Smooth muscle cell (in vitro differentiated cells): Measurements from ENCODE around the gene NABP2. TPM values are rescaled to one million over a fixed set of nuclear protein-coding genes. Genes with fewer than 3 reads are reported as not detected.

Source experiments
- DNase-seq: peaks from one replicate; lab custom pipeline; 2025; ENCODE audit not compliant: unreplicated experiment; lab: John Stamatoyannopoulos, UW
- H2AFZ ChIP-seq: fragments of 200-600 bp; sonication (generic); 2 replicates; pipeline ENCODE4 v1.6.0; 2016; ENCODE audit warnings: antibody characterized with exemption, low read depth, mild to moderate bottlenecking
- H3F3A ChIP-seq: fragments of 200-600 bp; sonication (generic); 2 replicates; pipeline ENCODE4 v1.6.0; 2017; ENCODE audit warnings: antibody characterized with exemption, low read depth
- H3K27ac ChIP-seq: fragments of 200-600 bp; sonication (generic); 2 replicates; pipeline ENCODE4 v1.5.1; 2016; ENCODE audit warnings: low read depth, mild to moderate bottlenecking
- H3K27me3 ChIP-seq: fragments of 200-600 bp; sonication (generic); 2 replicates; pipeline ENCODE4 v1.6.1; 2016; ENCODE audit warnings: low read depth, mild to moderate bottlenecking
- H3K36me3 ChIP-seq: fragments of 200-600 bp; sonication (generic); 2 replicates; pipeline ENCODE4 v1.5.1; 2016; ENCODE audit warnings: low read depth
- H3K4me1 ChIP-seq: fragments of 200-600 bp; sonication (generic); 2 replicates; pipeline ENCODE4 v1.5.1; 2016; ENCODE audit warnings: low read depth
- H3K4me2 ChIP-seq: fragments of 200-600 bp; sonication (generic); 2 replicates; pipeline ENCODE4 v1.6.0; 2016; ENCODE audit warnings: mild to moderate bottlenecking
- H3K4me3 ChIP-seq: fragments of 200-600 bp; sonication (generic); 2 replicates; pipeline ENCODE4 v1.5.1; 2016; ENCODE audit warnings: mild to moderate bottlenecking
- H3K79me2 ChIP-seq: fragments of 200-600 bp; sonication (generic); 2 replicates; pipeline ENCODE4 v1.6.0; 2016; ENCODE audit warnings: low read depth, mild to moderate bottlenecking
- H3K9ac ChIP-seq: fragments of 200-600 bp; sonication (generic); 2 replicates; pipeline ENCODE4 v1.6.0; 2016; ENCODE audit warnings: low read depth
- H3K9me3 ChIP-seq: fragments of 200-600 bp; sonication (generic); replicated peaks from 2 replicates; pipeline ENCODE4 v1.5.1; 2016; ENCODE audit warnings: low read depth
- H4K20me1 ChIP-seq: fragments of 200-600 bp; sonication (generic); 2 replicates; pipeline ENCODE4 v1.6.0; 2016; ENCODE audit warnings: low read depth
- CTCF ChIP-seq: fragments of 200-600 bp; sonication (generic); IDR thresholded peaks from 2 replicates; pipeline ENCODE4 v1.5.1; 2017; ENCODE audit warnings: borderline replicate concordance, mild to moderate bottlenecking, antibody characterized with exemption; ENCODE audit not compliant: insufficient read depth, poor library complexity, severe bottlenecking
- WGBS: methylation state at CpG from one replicate; pipeline ENCODE4 v1.1.7; 2016; ENCODE audit warnings: low lambda C conversion rate; 5-methylcytosine and 5-hydroxymethylcytosine counted together
- polyA plus RNA-seq: library from polyadenylated mRNA; unstranded; fragments of >200 nt; fragmentation: Nextera tagmentation; extraction: Ambion mirVana; gene quantifications from 2 replicates; pipeline ENCODE4 v1.2.1, GENCODE V29; 2016
- total RNA-seq: library from RNA; depleted of rRNA; stranded (reverse); fragments of >200 nt; gene quantifications from 2 replicates; pipeline ENCODE4 v1.2.3, GENCODE V29; 2014

Gene NABP2
- total and polyA plus RNA-seq, 2 experiments from 2014 or later = 14.2 to 33.8 TPM

- WGBS = 94% methylated on average over 9 of the region's 9 CpGs
- H3K4me2 ChIP-seq = no peak overlapping the region
- H3K27ac ChIP-seq = no peak overlapping the region
- H2AFZ ChIP-seq = no peak overlapping the region
- no peak overlapping the region for H3K9ac ChIP-seq
- DNase-seq = no peak
- TF ChIP-seq CTCF = no peak
- no peak overlapping the region for H3K4me3 ChIP-seq
- H3K4me1 ChIP-seq = no peaks in the 10 kb centered on the region
- H3K36me3 ChIP-seq = peaks cover 6% of the 10 kb centered on the region
- no peaks in the 10 kb centered on the region for H3K27me3 ChIP-seq
- no peaks in the 10 kb centered on the region for H3F3A ChIP-seq
- no peaks in the 10 kb centered on the region for H3K79me2 ChIP-seq
- peaks cover 69% of the 10 kb centered on the region for H4K20me1 ChIP-seq
- H3K9me3 ChIP-seq = no peaks in the 10 kb centered on the region
Observed at GRCh38 chr12:56241424-56242303, 17.5 kb downstream of the NABP2 start.

GRCh38 chr12:56242986-56243385 lies 18.8 kb downstream of the NABP2 start:
- H3K9ac ChIP-seq = no peak overlapping the region
- no peak overlapping the region for H3K27ac ChIP-seq
- H4K20me1 ChIP-seq = peaks cover 67% of the 10 kb centered on the region
- no peaks in the 10 kb centered on the region for H3F3A ChIP-seq
- no peak overlapping the region for H3K4me2 ChIP-seq
- H3K36me3 ChIP-seq = peaks cover 6% of the 10 kb centered on the region
- H3K9me3 ChIP-seq = no peaks in the 10 kb centered on the region
- H3K27me3 ChIP-seq = no peaks in the 10 kb centered on the region
- H3K4me3 ChIP-seq = no peak overlapping the region
- no peaks in the 10 kb centered on the region for H3K79me2 ChIP-seq
- H2AFZ ChIP-seq = no peak overlapping the region
- no peak for DNase-seq
- 99% methylated on average over 13 of the region's 13 CpGs for WGBS
- no peaks in the 10 kb centered on the region for H3K4me1 ChIP-seq
- no peak for TF ChIP-seq CTCF

GRCh38 chr12:56243731-56244181 lies 19.6 kb downstream of the NABP2 start:
- H3K4me3 ChIP-seq = no peak overlapping the region
- H3K9me3 ChIP-seq = no peaks in the 10 kb centered on the region
- no peaks in the 10 kb centered on the region for H3K4me1 ChIP-seq
- WGBS = 54% methylated on average over 3 of the region's 3 CpGs
- no peak for DNase-seq
- H4K20me1 ChIP-seq = peaks cover 67% of the 10 kb centered on the region
- H3K4me2 ChIP-seq = peak overlapping the region; percentile 14
- H3F3A ChIP-seq = no peaks in the 10 kb centered on the region
- no peak overlapping the region for H3K27ac ChIP-seq
- TF ChIP-seq CTCF = no peak
- no peak overlapping the region for H3K9ac ChIP-seq
- no peaks in the 10 kb centered on the region for H3K27me3 ChIP-seq
- H3K36me3 ChIP-seq = peaks cover 6% of the 10 kb centered on the region
- H3K79me2 ChIP-seq = no peaks in the 10 kb centered on the region
- H2AFZ ChIP-seq = no peak overlapping the region
